GM10266 (cell line): ENCODE measurements around the gene RARA.

Source experiments
- DNase-seq: peaks from one replicate; pipeline ENCODE4 v3.0.0; 2012; ENCODE audit errors: extremely low spot score
- CTCF ChIP-seq: IDR thresholded peaks from 2 replicates; pipeline ENCODE4 v1.5.1; 2012; ENCODE audit warnings: mild to moderate bottlenecking, low read depth; ENCODE audit not compliant: control insufficient read depth, insufficient read depth; ENCODE audit errors: missing control alignments

The RARA gene

GRCh38 chr17:40361925-40362695 lies 53.1 kb downstream of the RARA start:
- no peak for TF ChIP-seq CTCF
- no peak for DNase-seq

- DNase-seq: peak; percentile 95
- TF ChIP-seq CTCF: peak; percentile 87
Observed at GRCh38 chr17:40362696-40363110, 53.7 kb downstream of the RARA start.

- no peak for DNase-seq
- no peak for TF ChIP-seq CTCF
Observed at GRCh38 chr17:40363111-40363827, 54.3 kb downstream of the RARA start.

GRCh38 chr17:40364121-40364861 lies 55.3 kb downstream of the RARA start, which contains the start of gene GJD3:
Gene GJD3 (minus strand): TSS chr17:40364737. CDS start chr17:40363815, 922 bp downstream.
- peak; percentile 25 for DNase-seq
- no peak for TF ChIP-seq CTCF

- DNase-seq: peak; percentile 11
- no peak for TF ChIP-seq CTCF
Observed at GRCh38 chr17:40364906-40365305, 55.9 kb downstream of the RARA start.

- no peak for TF ChIP-seq CTCF
- peak; percentile 9 for DNase-seq
Observed at GRCh38 chr17:40366076-40366860, 57.3 kb downstream of the RARA start.
